HepG2 (cell line): Measurements from ENCODE around the gene ASZ1. TPM values are rescaled to one million over a fixed set of nuclear protein-coding genes. Genes with fewer than 3 reads are reported as not detected.

Experiments
- ATAC-seq: fragments of 200-7000 bp; cut with Tn5 transposase; 3 replicates; pipeline ENCODE4 v1.9.1; 2020; ENCODE audit warnings: mild to moderate bottlenecking, moderate library complexity
- BruUV-seq: library from RNA; stranded (reverse); fragments of 400-500 nt; replicated peaks from 2 replicates; lab custom pipeline; 2021; lab: Mats Ljungman, UMichigan
- CTCF ChIA-PET: fragments of 300-600 bp; formaldehyde crosslinking; extraction: SDS; loops from one replicate; lab custom pipeline; 2021; ENCODE audit warnings: low total read pairs, inconsistent platforms, low intra/inter-chr PET ratio; lab: Yijun Ruan, JAX
- POLR2A ChIA-PET: fragments of 350-600 bp; sonication (Branson Sonifier 250); formaldehyde crosslinking; loops from one replicate; lab custom pipeline; 2020; ENCODE audit warnings: antibody characterized with exemption, inconsistent platforms; lab: Yijun Ruan, JAX
- DNase-seq: peaks from one replicate; pipeline ENCODE4 v3.0.0-alpha.2; 2015; ENCODE audit warnings: low spot score
- FAIRE-seq: peaks from 3 replicates; lab custom pipeline; 2011; peaks lifted over from hg19 to GRCh38; lab: Jason Lieb, UNC
- H2AFZ ChIP-seq: one replicate; pipeline ENCODE4 v1.6.1; 2011; ENCODE audit warnings: low read length, inconsistent platforms
- H3K27ac ChIP-seq: fragments of 300-600 bp; 3 replicates; pipeline ENCODE4 v1.8.0; 2011; ENCODE audit warnings: mixed run types, mild to moderate bottlenecking, mixed read lengths, low read length, inconsistent platforms; ENCODE audit not compliant: insufficient read depth; ENCODE audit errors: extremely low read length
- H3K27me3 ChIP-seq, 2 experiments: fragments of 200-600 bp in 1 of 2; 2 replicates in 1 of 2; 3 replicates in 1 of 2; pipeline versions ENCODE4 v1.6.0 to v1.8.0; 2011; ENCODE audit warnings: low read length in 2 of 2, mild to moderate bottlenecking in 2 of 2, moderate library complexity in 2 of 2, inconsistent platforms in 1 of 2; ENCODE audit not compliant: insufficient read depth in 2 of 2, control insufficient read depth in 1 of 2
- H3K36me3 ChIP-seq, 2 experiments: fragments of 200-600 bp in 1 of 2; replicated peaks in 1 of 2; 2 replicates in 1 of 2; 3 replicates in 1 of 2; pipeline versions ENCODE4 v1.5.1 to v1.8.0; 2011; ENCODE audit warnings: low read length in 2 of 2, inconsistent platforms in 1 of 2; ENCODE audit not compliant: insufficient read depth in 2 of 2, control insufficient read depth in 1 of 2
- H3K4me1 ChIP-seq: 2 replicates; pipeline ENCODE4 v1.5.1; 2012; ENCODE audit warnings: low read length, inconsistent platforms; ENCODE audit not compliant: insufficient read depth
- H3K4me2 ChIP-seq: 2 replicates; pipeline ENCODE4 v1.6.0; 2011; ENCODE audit warnings: low read depth, low read length, inconsistent platforms
- H3K4me3 ChIP-seq, 3 experiments: fragments of 200-600 bp in 1 of 3; sonication (generic), shearing (Covaris generic) in 1 of 3; replicated peaks in 1 of 3; 2 replicates each; pipeline ENCODE4 v1.5.1; 2011 to 2016; ENCODE audit warnings: low read length in 3 of 3, inconsistent platforms in 2 of 3, low read depth in 2 of 3, mild to moderate bottlenecking in 2 of 3, control low read depth in 1 of 3, mixed read lengths in 1 of 3; ENCODE audit not compliant: insufficient read depth in 1 of 3
- H3K79me2 ChIP-seq: one replicate; pipeline ENCODE4 v1.6.1; 2011; ENCODE audit warnings: low read length, inconsistent platforms; ENCODE audit not compliant: insufficient read depth
- H3K9ac ChIP-seq: 2 replicates; pipeline ENCODE4 v1.6.0; 2011; ENCODE audit warnings: mild to moderate bottlenecking, low read depth, low read length, inconsistent platforms; ENCODE audit not compliant: insufficient read depth
- H3K9me3 ChIP-seq: 2 replicates; pipeline ENCODE4 v1.5.1; 2012; ENCODE audit warnings: mild to moderate bottlenecking, low read length
- H4K20me1 ChIP-seq: 2 replicates; pipeline ENCODE4 v1.6.0; 2011; ENCODE audit warnings: inconsistent platforms, mild to moderate bottlenecking, low read length, moderate library complexity; ENCODE audit not compliant: insufficient read depth
- HNRNPLL ChIP-seq: fragments of 200-400 bp; formaldehyde crosslinking; IDR thresholded peaks from 2 replicates; pipeline ENCODE4 v1.6.1; 2017; ENCODE audit warnings: mild to moderate bottlenecking, low read depth, low read length; ENCODE audit not compliant: poor library complexity, severe bottlenecking
- HOXA9 ChIP-seq: sonication (generic); formaldehyde crosslinking; IDR thresholded peaks from 2 replicates; pipeline ENCODE4 v1.8.1; 2022; ENCODE audit warnings: missing genetic modification reagents, mild to moderate bottlenecking, moderate library complexity, borderline replicate concordance
- MBNL3 ChIP-seq: fragments of 250-450 bp; sonication (Bioruptor Pico); conservative IDR thresholded peaks from 2 replicates; pipeline ENCODE4 v1.8.0; 2022; ENCODE audit warnings: mild to moderate bottlenecking, inconsistent platforms
- MEF2D ChIP-seq: sonication (generic); formaldehyde crosslinking; IDR thresholded peaks from 2 replicates; pipeline ENCODE4 v1.5.1; 2020; ENCODE audit warnings: mild to moderate bottlenecking, missing genetic modification reagents
- NFKBIZ ChIP-seq: IDR thresholded peaks from 2 replicates; pipeline ENCODE4 v1.6.1; 2018; ENCODE audit warnings: missing genetic modification reagents, missing compliant biosample characterization
- PHF20 ChIP-seq: sonication (generic); formaldehyde crosslinking; IDR thresholded peaks from 2 replicates; pipeline ENCODE4 v1.5.0; 2020; ENCODE audit warnings: mild to moderate bottlenecking, missing genetic modification reagents
- PTBP1 ChIP-seq: fragments of 200-400 bp; formaldehyde crosslinking; IDR thresholded peaks from 2 replicates; pipeline ENCODE4 v1.6.1; 2018; ENCODE audit warnings: low read length, low read depth; ENCODE audit not compliant: poor library complexity, severe bottlenecking
- ZNF101 ChIP-seq: sonication (generic); formaldehyde crosslinking; IDR thresholded peaks from 2 replicates; pipeline ENCODE4 v1.4.0; 2020; ENCODE audit warnings: mild to moderate bottlenecking, low read depth, missing genetic modification reagents, borderline replicate concordance
- ZNF143 ChIP-seq: sonication (generic); formaldehyde crosslinking; IDR thresholded peaks from 2 replicates; pipeline ENCODE4 v1.4.0; 2020; ENCODE audit warnings: missing genetic modification reagents
- ZNF34 ChIP-seq: sonication (generic); formaldehyde crosslinking; IDR thresholded peaks from 2 replicates; pipeline ENCODE4 v1.4.0; 2020; ENCODE audit warnings: mild to moderate bottlenecking, missing genetic modification reagents, borderline replicate concordance
- ZNF383 ChIP-seq: sonication (generic); formaldehyde crosslinking; IDR thresholded peaks from 2 replicates; pipeline ENCODE4 v1.4.0; 2020; ENCODE audit warnings: missing genetic modification reagents, mild to moderate bottlenecking, borderline replicate concordance
- ZNF850 ChIP-seq: sonication (generic); formaldehyde crosslinking; conservative IDR thresholded peaks from 2 replicates; pipeline ENCODE4 v1.9.0; 2021; ENCODE audit warnings: mild to moderate bottlenecking, missing genetic modification reagents
- WGBS: methylation state at CpG from one replicate; pipeline ENCODE4 v1.1.6; 2017; ENCODE audit warnings: low lambda C conversion rate; 5-methylcytosine and 5-hydroxymethylcytosine counted together
- in situ Hi-C: cut with HindIII; loops from 2 replicates; pipeline ENCODE4 v1.10.0; 2017; ENCODE audit warnings: low pct_unique_long_range_greater_than_20kb; ENCODE audit not compliant: extremely low pct_ligation_motif_present
- intact Hi-C: fragments of 100-400 bp; cut with micrococcal nuclease; formaldehyde crosslinking; loops from one replicate; pipeline ENCODE4 v1.10.0; 2022; ENCODE audit not compliant: unreplicated experiment
- polyA plus RNA-seq, 8 experiments: library from polyadenylated mRNA; depleted of rRNA in 3 of 8; stranded (reverse) in 7 of 8; unstranded in 1 of 8; fragments of >200 nt; fragmentation: Illumina TruSeq in 4 of 8; extraction: Trizol in 4 of 8; gene quantifications; 2 replicates each; pipeline versions ENCODE4 v1.2.1 to v1.2.3, GENCODE V29; 2011 to 2016; ENCODE audit warnings: low read depth in 4 of 8, missing spikeins in 1 of 8, mixed read lengths in 1 of 8; ENCODE audit not compliant: insufficient read depth in 1 of 8
- total RNA-seq, 5 experiments: library from RNA; depleted of rRNA; stranded (reverse); fragments of >200 nt; fragmentation: Illumina TruSeq; extraction: Trizol; gene quantifications; 2 replicates each; pipeline ENCODE4 v1.2.3, GENCODE V29; 2016; ENCODE audit warnings: low read depth in 1 of 5
- TF ChIP-seq, protein P1 (sequence below): sonication (generic); formaldehyde crosslinking; IDR thresholded peaks from 2 replicates; pipeline ENCODE4 v1.4.0; 2020; ENCODE audit warnings: missing genetic modification reagents
- TF ChIP-seq, protein P2 (sequence below): sonication (generic); formaldehyde crosslinking; IDR thresholded peaks from 2 replicates; pipeline ENCODE4 v1.4.0; 2020; ENCODE audit warnings: missing genetic modification reagents

ASZ1 gene
- total and polyA plus RNA-seq, 2 of the 13 experiments (the other 11 are each of a cell fraction or from before 2014, with no cell fraction given) = not detected

DNA sequence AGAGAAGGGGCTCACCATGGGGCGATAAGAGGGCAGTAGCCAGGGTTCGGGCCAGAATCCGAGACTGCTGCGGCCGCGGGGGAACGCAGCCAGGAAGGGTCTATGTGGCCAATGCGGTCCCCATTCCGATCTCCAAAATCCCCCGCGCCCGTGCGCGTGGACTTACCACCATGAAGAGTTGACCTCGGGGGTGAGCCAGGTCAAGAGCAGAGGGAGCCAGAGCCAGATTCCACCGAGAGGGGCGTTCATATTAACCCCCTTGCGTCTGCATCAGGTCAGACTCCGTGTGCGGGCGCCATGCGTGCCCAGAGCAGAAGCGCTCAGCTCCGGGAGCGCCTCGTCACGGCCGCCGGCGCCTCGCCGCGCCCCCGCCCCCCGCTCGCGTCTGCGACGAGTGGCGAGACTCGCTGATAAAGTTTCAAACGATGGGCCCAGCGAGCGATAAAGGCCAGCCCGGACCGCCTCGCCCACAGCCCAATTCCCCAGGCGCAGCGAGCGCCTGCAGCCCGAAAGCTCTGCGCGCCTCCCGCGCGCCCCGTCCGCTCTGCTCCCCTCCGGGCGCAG lies 104.5 kb downstream of the ASZ1 start, which contains the start of gene WNT2:
Gene WNT2, minus strand, starts transcription at position 318 of the 564 bp plus-strand sequence. Its CDS starts 69 bp downstream, at position 249.
- CTCF ChIA-PET = no interaction called here
- ATAC-seq (no peak), FAIRE-seq (no peak), DNase-seq (no peak)
- in situ Hi-C loops = no loop called here
- no peaks in the 10 kb centered on the region for H3K79me2 ChIP-seq
- no peak within 1 kb of the TSS for H3K4me2 ChIP-seq
- H3K4me3 ChIP-seq = no peak within 1 kb of the TSS
- no TSS peak for BruUV-seq
- no peaks in the 10 kb centered on the region for H3K36me3 ChIP-seq
- 50% methylated on average over 18 of the region's 60 CpGs for WGBS
- H3K27ac ChIP-seq = no peak within 1 kb of the TSS
- H4K20me1 ChIP-seq = no peaks in the 10 kb centered on the region
- no peak within 1 kb of the TSS for H3K9ac ChIP-seq
- H2AFZ ChIP-seq = no peak within 1 kb of the TSS
- no peak for TF ChIP-seq ZNF34
- no peak for TF ChIP-seq MEF2D
- TF ChIP-seq ZNF383 (CRISPR knock-in tag) = no peak
- TF ChIP-seq HNRNPLL = no peak
- TF ChIP-seq, protein P1, sequence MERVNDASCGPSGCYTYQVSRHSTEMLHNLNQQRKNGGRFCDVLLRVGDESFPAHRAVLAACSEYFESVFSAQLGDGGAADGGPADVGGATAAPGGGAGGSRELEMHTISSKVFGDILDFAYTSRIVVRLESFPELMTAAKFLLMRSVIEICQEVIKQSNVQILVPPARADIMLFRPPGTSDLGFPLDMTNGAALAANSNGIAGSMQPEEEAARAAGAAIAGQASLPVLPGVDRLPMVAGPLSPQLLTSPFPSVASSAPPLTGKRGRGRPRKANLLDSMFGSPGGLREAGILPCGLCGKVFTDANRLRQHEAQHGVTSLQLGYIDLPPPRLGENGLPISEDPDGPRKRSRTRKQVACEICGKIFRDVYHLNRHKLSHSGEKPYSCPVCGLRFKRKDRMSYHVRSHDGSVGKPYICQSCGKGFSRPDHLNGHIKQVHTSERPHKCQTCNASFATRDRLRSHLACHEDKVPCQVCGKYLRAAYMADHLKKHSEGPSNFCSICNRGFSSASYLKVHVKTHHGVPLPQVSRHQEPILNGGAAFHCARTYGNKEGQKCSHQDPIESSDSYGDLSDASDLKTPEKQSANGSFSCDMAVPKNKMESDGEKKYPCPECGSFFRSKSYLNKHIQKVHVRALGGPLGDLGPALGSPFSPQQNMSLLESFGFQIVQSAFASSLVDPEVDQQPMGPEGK (CRISPR knock-in tag) = no peak
- POLR2A ChIA-PET = no interaction called here
- no peaks in the 10 kb centered on the region for H3K9me3 ChIP-seq
- H3K4me1 ChIP-seq = no peaks in the 10 kb centered on the region
- intact Hi-C loops = no loop called here
- H3K27me3 ChIP-seq = peaks cover 10 to 59% of the 10 kb centered on the region in 2 experiments

DNA sequence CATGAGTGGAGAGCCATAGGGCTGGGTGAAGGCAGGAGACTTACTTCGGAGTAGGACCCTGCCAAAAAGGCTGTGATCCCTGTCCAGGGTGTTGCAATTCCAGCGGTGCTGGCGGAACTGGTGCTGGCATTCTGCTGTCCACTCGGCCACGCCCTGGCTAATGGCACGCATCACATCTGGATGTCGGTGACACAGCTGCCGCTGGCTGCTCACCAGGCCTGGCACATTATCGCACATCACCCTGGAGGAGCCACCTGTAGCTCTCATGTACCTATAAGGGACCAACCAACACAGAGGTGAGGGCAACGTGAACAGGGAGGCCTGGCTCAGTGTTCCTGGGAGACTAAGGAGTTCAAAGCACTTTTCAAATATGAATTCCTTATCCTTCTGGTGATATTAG lies 106.8 kb downstream of the ASZ1 start:
- no peak overlapping the region for H3K4me3 ChIP-seq
- 33% methylated on average over 5 of the region's 10 CpGs for WGBS
- no peaks in the 10 kb centered on the region for H3K4me1 ChIP-seq
- no peak for FAIRE-seq
- BruUV-seq = no TSS peak
- H4K20me1 ChIP-seq = no peaks in the 10 kb centered on the region
- no peak for ATAC-seq
- POLR2A ChIA-PET = no interaction called here
- H3K36me3 ChIP-seq = no peaks in the 10 kb centered on the region
- no peak for DNase-seq
- no peak overlapping the region for H2AFZ ChIP-seq
- no peaks in the 10 kb centered on the region for H3K79me2 ChIP-seq
- intact Hi-C loops = no loop called here
- no peak overlapping the region for H3K27ac ChIP-seq
- H3K9me3 ChIP-seq = no peaks in the 10 kb centered on the region
- CTCF ChIA-PET = no interaction called here
- TF ChIP-seq PHF20 (no peak), ZNF101 (no peak), MBNL3 (no peak), PTBP1 (no peak), ZNF850 (CRISPR knock-in tag) (no peak), NFKBIZ (CRISPR knock-in tag) (no peak), ZNF143 (CRISPR knock-in tag) (no peak), HOXA9 (CRISPR knock-in tag) (no peak)
- TF ChIP-seq, protein P2, sequence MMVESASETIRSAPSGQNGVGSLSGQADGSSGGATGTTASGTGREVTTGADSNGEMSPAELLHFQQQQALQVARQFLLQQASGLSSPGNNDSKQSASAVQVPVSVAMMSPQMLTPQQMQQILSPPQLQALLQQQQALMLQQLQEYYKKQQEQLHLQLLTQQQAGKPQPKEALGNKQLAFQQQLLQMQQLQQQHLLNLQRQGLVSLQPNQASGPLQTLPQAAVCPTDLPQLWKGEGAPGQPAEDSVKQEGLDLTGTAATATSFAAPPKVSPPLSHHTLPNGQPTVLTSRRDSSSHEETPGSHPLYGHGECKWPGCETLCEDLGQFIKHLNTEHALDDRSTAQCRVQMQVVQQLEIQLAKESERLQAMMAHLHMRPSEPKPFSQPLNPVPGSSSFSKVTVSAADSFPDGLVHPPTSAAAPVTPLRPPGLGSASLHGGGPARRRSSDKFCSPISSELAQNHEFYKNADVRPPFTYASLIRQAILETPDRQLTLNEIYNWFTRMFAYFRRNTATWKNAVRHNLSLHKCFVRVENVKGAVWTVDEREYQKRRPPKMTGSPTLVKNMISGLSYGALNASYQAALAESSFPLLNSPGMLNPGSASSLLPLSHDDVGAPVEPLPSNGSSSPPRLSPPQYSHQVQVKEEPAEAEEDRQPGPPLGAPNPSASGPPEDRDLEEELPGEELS (CRISPR knock-in tag) = no peak
- TF ChIP-seq, all 625 proteins: peak for 0
- Histone ChIP-seq H3K9ac (no peak overlapping the region), H3K27me3 (peaks cover 10 to 52% of the 10 kb centered on the region in 2 experiments), H3K4me2 (no peak overlapping the region)
- in situ Hi-C loops = no loop called here
